C4-2B (cell line): ENCODE results near the gene OXTR.
"Not testable (repeated sequence)": the region's sequence is repeated elsewhere in the genome, so short reads cannot be mapped to it uniquely, and the experiment has no call there.

Experiments used
- H3K27ac ChIP-seq: fragments of 450-650 bp; 2 replicates; pipeline ENCODE4 v1.5.1; 2017
- ZFX ChIP-seq: fragments of 450-650 bp; IDR thresholded peaks from 2 replicates; pipeline ENCODE4 v1.6.1; 2017
- TF ChIP-seq, protein P1 (sequence below): fragments of 450-650 bp; conservative IDR thresholded peaks from 2 replicates; pipeline ENCODE4 v1.5.1; 2017; ENCODE audit warnings: mild to moderate bottlenecking

OXTR gene

DNA sequence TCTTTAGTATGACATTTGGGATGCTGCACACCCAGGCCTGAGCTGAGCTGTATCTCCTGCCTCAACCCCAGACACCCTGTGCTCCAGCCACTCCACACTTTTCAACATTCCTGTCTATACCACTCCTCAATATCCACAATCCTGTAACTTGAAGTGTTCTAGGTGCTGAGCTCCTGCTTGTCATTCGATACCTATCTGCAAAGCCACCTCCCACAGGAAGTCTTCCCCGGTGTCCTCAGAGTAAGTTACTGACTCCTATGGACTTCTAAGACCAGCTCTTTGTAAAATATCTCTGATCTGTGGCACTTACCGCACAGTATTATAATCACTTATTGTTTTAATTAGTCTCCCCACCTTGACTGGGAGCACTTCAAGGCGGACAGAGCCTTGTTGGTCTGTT is 37.0 kb downstream of the OXTR start:
- no peak overlapping the region for H3K27ac ChIP-seq
- TF ChIP-seq, protein P1, sequence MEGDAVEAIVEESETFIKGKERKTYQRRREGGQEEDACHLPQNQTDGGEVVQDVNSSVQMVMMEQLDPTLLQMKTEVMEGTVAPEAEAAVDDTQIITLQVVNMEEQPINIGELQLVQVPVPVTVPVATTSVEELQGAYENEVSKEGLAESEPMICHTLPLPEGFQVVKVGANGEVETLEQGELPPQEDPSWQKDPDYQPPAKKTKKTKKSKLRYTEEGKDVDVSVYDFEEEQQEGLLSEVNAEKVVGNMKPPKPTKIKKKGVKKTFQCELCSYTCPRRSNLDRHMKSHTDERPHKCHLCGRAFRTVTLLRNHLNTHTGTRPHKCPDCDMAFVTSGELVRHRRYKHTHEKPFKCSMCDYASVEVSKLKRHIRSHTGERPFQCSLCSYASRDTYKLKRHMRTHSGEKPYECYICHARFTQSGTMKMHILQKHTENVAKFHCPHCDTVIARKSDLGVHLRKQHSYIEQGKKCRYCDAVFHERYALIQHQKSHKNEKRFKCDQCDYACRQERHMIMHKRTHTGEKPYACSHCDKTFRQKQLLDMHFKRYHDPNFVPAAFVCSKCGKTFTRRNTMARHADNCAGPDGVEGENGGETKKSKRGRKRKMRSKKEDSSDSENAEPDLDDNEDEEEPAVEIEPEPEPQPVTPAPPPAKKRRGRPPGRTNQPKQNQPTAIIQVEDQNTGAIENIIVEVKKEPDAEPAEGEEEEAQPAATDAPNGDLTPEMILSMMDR = no peak
- no peak for TF ChIP-seq ZFX

DNA sequence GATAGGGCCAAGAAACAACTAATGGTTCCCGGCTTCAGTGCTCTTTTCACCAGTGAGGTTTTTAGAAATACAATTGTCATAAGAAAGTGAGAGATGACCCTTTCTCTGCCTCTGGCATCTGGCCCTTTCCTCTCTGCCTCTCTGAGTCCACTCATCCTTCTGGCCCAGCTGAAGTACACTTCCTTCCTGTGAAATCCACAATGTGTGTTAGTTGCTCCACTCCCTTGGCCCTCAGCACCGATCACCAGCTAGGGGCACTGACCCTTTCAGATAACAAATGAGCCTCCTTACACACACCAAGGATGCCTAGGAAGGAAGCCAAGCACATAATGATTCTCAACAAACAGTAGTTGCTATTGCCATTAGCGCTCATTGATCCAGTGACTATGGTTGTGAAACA is 38.8 kb downstream of the OXTR start:
- no peak overlapping the region for H3K27ac ChIP-seq
- TF ChIP-seq, protein P1 = no peak
- no peak for TF ChIP-seq ZFX

DNA sequence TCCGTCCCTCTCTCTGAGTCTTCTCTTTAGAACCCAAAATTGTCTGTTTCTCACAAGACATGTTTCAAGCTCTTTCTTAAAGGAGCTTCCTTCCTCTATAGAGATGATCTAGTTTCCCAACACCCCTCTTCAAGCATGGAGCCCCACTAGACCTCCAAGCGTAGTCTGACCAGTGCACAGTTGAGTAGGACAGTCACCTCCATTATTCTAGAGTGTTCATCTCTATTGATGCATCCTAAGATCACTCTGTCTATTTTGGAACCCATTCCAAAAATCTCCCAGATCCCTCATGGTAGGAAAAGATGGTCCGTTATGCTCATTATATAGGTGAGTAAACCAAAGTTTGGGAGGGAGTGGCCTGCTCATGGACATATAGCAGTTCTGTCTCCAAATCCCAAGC is 39.9 kb downstream of the OXTR start:
- H3K27ac ChIP-seq = no peak overlapping the region
- TF ChIP-seq, protein P1 = no peak
- TF ChIP-seq ZFX = no peak

DNA sequence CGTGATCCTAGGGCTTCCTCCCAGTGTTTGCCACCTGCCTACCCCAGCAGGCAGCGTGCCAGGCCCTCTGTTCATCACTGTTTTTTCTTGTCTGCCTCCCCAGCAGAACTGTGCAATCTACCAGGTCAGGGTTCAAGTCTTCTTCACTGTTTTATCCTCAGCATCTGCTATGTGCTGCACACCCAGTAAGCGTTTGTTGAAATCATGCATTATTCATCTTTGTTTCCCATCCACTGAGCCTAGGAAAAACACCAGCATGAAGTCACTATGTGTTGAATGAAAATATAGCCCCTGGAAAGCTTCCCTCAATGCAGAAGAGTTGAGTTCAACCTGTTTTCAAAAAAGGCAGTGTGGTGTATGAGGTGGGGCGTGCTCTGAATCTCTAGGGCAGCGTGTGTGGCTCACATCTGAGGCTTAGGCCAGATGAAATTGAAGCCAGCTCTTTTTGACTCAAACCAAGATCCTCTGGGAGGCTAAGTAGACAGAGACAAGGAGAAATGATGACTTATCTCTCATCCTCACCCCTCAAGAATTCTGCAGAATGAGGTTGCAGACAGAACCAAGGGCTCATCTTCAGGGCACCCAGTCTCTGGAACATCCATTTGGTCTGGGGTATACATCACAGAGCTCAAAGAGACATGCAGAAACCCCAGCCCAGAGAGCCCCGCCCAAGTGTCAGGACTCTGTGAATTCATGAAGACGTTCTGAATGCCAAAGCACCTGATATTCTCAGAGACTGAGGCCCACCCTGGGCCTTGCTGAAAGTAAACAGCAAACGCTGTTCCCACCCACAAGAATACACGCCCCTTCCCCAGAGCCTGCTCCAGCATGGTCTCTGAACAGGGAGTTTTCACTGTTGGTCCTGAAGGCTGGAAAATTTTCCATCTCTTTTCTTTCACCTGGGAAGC is 41.6 kb downstream of the OXTR start:
- H3K27ac ChIP-seq = no peak overlapping the region
- TF ChIP-seq ZFX = no peak
- TF ChIP-seq, protein P1 = no peak

DNA sequence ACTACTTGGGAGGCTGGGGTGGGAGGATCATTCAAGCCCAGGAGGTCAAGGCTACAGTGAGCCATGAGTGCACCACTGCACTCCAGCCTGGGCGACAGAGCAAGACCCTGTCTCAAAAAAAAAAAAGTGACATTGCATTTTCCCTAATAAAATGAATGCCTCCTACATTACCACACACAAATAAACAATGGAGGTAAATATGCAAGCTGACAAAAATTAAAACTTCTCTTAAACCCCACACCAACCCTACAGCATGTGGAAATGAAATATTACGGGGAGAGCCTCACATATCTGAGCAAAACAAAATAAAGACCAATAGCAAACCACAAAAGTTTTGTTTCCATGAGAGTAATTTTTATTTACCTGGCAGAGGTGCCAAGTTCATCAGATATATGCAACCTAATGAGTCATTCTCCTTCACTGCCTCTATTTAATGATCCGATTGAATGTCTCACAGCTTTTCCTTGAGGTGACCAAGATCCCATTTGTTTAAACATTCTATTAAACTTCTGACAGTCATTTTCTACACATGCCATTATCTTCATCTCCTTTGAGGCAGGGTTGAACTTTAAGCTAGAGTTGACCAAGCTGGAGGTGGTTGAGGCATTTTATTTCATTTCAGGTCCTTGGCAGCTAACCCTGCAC is 45.2 kb downstream of the OXTR start:
- no peak overlapping the region for H3K27ac ChIP-seq
- TF ChIP-seq ZFX = no peak
- TF ChIP-seq, protein P1 = no peak

DNA sequence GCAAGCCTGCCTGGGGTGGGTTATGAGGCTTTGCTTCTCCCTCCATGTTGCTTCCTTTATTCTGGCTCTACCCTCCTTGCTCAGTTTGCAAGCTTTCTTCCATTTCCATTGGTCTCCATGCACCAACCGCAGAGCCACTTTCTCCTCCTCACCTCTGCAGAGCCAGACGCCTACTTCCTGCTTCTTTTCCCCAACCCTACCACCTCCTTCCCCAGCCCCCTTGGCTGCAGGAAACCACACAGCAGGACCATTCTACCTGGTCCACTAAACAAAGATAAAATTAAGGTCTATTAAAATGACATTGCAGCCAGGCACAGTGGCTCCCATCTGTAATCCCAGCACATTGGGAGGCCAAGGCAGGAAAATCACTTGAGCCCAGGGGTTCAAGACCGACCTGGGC is 45.8 kb downstream of the OXTR start:
- no peak for TF ChIP-seq ZFX
- TF ChIP-seq, protein P1 = no peak
- no peak overlapping the region for H3K27ac ChIP-seq

DNA sequence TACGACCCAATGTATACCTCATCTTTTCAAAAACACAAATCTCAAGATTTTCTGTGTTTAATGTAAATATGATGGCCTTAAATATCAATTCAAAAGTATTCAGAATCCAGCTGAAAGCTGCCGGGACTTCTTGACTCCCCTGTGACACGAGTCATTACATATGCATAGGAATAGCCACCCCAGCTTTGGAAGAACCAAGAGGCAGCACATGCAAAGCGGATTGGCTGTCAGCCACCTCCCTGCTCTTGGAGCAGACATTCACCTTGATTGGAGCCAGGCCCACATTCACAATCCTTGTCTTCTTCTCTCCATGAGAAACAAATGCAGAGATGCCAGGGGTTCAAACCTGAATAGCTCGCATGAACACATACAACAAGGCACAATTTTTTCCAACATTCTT is 46.6 kb downstream of the OXTR start:
- TF ChIP-seq, protein P1 = no peak
- no peak for TF ChIP-seq ZFX
- no peak overlapping the region for H3K27ac ChIP-seq

DNA sequence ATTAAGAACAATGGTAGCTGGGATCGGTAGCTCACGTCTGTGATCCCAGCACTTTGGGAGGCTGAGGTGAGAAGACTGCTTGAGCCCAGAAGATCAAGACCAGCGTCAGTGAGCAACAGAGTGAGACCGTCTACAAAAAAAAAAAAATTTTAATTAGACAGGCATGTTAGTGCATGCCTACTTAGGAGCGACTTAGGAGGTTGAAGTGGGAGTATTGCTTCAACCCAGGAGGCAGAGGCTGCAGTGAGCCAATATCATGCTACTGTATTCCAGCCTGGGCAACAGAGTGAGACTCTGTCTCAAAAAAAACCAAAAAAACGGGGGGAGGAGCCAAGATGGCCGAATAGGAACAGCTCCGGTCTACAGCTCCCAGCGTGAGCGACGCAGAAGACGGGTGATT is 53.7 kb downstream of the OXTR start:
- H3K27ac ChIP-seq = not testable (repeated sequence)
